Measurements from ENCODE around the gene AZGP1. TPM values are rescaled to one million over a fixed set of nuclear protein-coding genes. Genes with fewer than 3 reads are reported as not detected.
A peak's percentile ranks its signal among the peaks of the same experiment; 100 is the strongest.

AZGP1 gene
- total RNA-seq, result 1.2 and 1.6 TPM in 2 replicates

- no peak within 1 kb of the TSS for H3K4me3 ChIP-seq (ENCODE audit: low read depth, low read length)
- H3K36me3 ChIP-seq (ENCODE audit: control insufficient read depth, insufficient read depth, low read length), result no peaks in the 10 kb centered on the region
- H3K27me3 ChIP-seq (ENCODE audit: control insufficient read depth, insufficient read depth, low read length), result no peaks in the 10 kb centered on the region
- DNase-seq (ENCODE audit: low read depth) (peak; percentile 39), FAIRE-seq (no peak)
- no peak for TF ChIP-seq CTCF (IDR thresholded peaks at IDR 0.05; ENCODE audit: insufficient read depth, low read length, severe bottlenecking)
Measured at GRCh38 chr7:99975782-99976521, at the start of gene AZGP1. TSS of gene AZGP1 (minus strand) at chr7:99976031. CDS start at chr7:99976020, 11 bp downstream.

- FAIRE-seq, result no peak
- no peak for DNase-seq (ENCODE audit: low read depth)
- TF ChIP-seq CTCF (IDR thresholded peaks at IDR 0.05; ENCODE audit: insufficient read depth, low read length, severe bottlenecking), result no peak
- H3K27me3 ChIP-seq (ENCODE audit: control insufficient read depth, insufficient read depth, low read length), result no peaks in the 10 kb centered on the region
- H3K4me3 ChIP-seq (ENCODE audit: low read depth, low read length), result no peak overlapping the region
- H3K36me3 ChIP-seq (ENCODE audit: control insufficient read depth, insufficient read depth, low read length), result peaks cover 17% of the 10 kb centered on the region
Measured at GRCh38 chr7:100024020-100024619, 48.3 kb upstream of the AZGP1 start.

- TF ChIP-seq CTCF (IDR thresholded peaks at IDR 0.05; ENCODE audit: insufficient read depth, low read length, severe bottlenecking), result no peak
- DNase-seq (ENCODE audit: low read depth) (no peak), FAIRE-seq (no peak)
- Histone ChIP-seq H3K4me3 (ENCODE audit: low read depth, low read length) (no peak overlapping the region), H3K36me3 (ENCODE audit: control insufficient read depth, insufficient read depth, low read length) (peaks cover 17% of the 10 kb centered on the region), H3K27me3 (ENCODE audit: control insufficient read depth, insufficient read depth, low read length) (no peaks in the 10 kb centered on the region)
Measured at GRCh38 chr7:100023526-100023925, 47.7 kb upstream of the AZGP1 start.

- H3K36me3 ChIP-seq (ENCODE audit: control insufficient read depth, insufficient read depth, low read length), result peaks cover 15% of the 10 kb centered on the region
- no peaks in the 10 kb centered on the region for H3K27me3 ChIP-seq (ENCODE audit: control insufficient read depth, insufficient read depth, low read length)
- no peak overlapping the region for H3K4me3 ChIP-seq (ENCODE audit: low read depth, low read length)
- peak; percentile 57 for DNase-seq (ENCODE audit: low read depth)
- TF ChIP-seq CTCF (IDR thresholded peaks at IDR 0.05; ENCODE audit: insufficient read depth, low read length, severe bottlenecking), result no peak
- FAIRE-seq, result no peak
Measured at GRCh38 chr7:100022621-100023020, 46.8 kb upstream of the AZGP1 start.

- DNase-seq (ENCODE audit: low read depth) (no peak), FAIRE-seq (no peak)
- peaks cover 14% of the 10 kb centered on the region for H3K36me3 ChIP-seq (ENCODE audit: control insufficient read depth, insufficient read depth, low read length)
- no peak for TF ChIP-seq CTCF (IDR thresholded peaks at IDR 0.05; ENCODE audit: insufficient read depth, low read length, severe bottlenecking)
- no peak overlapping the region for H3K4me3 ChIP-seq (ENCODE audit: low read depth, low read length)
- H3K27me3 ChIP-seq (ENCODE audit: control insufficient read depth, insufficient read depth, low read length), result no peaks in the 10 kb centered on the region
Measured at GRCh38 chr7:100021297-100021696, 45.5 kb upstream of the AZGP1 start.

Measured in bronchial epithelial cell (primary cell).